SHP77 treated with DMSO at 0.1 percent for 48 hours (cell line): ENCODE measurements around the gene TSR2.

Experiments used
- DNase-seq: peaks from one replicate; lab custom pipeline; 2025; lab: John Stamatoyannopoulos, UW

The TSR2 gene

GRCh38 chrX:54439960-54440871 lies at the start of gene TSR2:
Gene TSR2 (plus strand): TSS chrX:54440404. CDS start chrX:54440422, 18 bp downstream.
- DNase-seq = peak; percentile 99

- no peak for DNase-seq
Measured at GRCh38 chrX:54397113-54397512, 43.1 kb upstream of the TSR2 start.

GRCh38 chrX:54407266-54407665 lies 32.9 kb upstream of the TSR2 start:
- DNase-seq = no peak

GRCh38 chrX:54411732-54412131 lies 28.5 kb upstream of the TSR2 start:
- no peak for DNase-seq

GRCh38 chrX:54413753-54414152 lies 26.5 kb upstream of the TSR2 start:
- no peak for DNase-seq

- DNase-seq = no peak
Measured at GRCh38 chrX:54415534-54416350, 24.5 kb upstream of the TSR2 start.

- DNase-seq = no peak
Measured at GRCh38 chrX:54416965-54417364, 23.2 kb upstream of the TSR2 start.

- no peak for DNase-seq
Measured at GRCh38 chrX:54419559-54420302, 20.5 kb upstream of the TSR2 start.

GRCh38 chrX:54422168-54422567 lies 18.0 kb upstream of the TSR2 start:
- DNase-seq = no peak

GRCh38 chrX:54423161-54423888 lies 16.9 kb upstream of the TSR2 start:
- DNase-seq = no peak

GRCh38 chrX:54427837-54428424 lies 12.3 kb upstream of the TSR2 start:
- peak; percentile 32 for DNase-seq

GRCh38 chrX:54430519-54430918 lies 9.7 kb upstream of the TSR2 start:
- DNase-seq = no peak

- no peak for DNase-seq
Measured at GRCh38 chrX:54435121-54435520, 5.1 kb upstream of the TSR2 start.

- DNase-seq = no peak
Measured at GRCh38 chrX:54442790-54443189, 2.6 kb downstream of the TSR2 start.

GRCh38 chrX:54444752-54445151 lies 4.5 kb downstream of the TSR2 start:
- no peak for DNase-seq

- DNase-seq = no peak
Measured at GRCh38 chrX:54446084-54446483, 5.9 kb downstream of the TSR2 start.

GRCh38 chrX:54447461-54447860 lies 7.3 kb downstream of the TSR2 start:
- no peak for DNase-seq

- no peak for DNase-seq
Measured at GRCh38 chrX:54449929-54450328, 9.7 kb downstream of the TSR2 start.

GRCh38 chrX:54452920-54453319 lies 12.7 kb downstream of the TSR2 start:
- peak; percentile 24 for DNase-seq

- DNase-seq = no peak
Measured at GRCh38 chrX:54470054-54470760, 30.0 kb downstream of the TSR2 start.
